Measurements from ENCODE around the gene HNRNPF. TPM values are rescaled to one million over a fixed set of nuclear protein-coding genes. Genes with fewer than 3 reads are reported as not detected.

HNRNPF gene
- total RNA-seq, 2 donors from 2014 or later, result 306 to 483 TPM

GRCh38 chr10:43384252-43385221 is 24.4 kb downstream of the HNRNPF start:
- ATAC-seq (replicated peaks), result peak; percentile 19
- Mint-ChIP-seq H3K4me1 (peaks cover 15% of the 10 kb centered on the region), H3K9me3 (no peaks in the 10 kb centered on the region), H3K4me3 (no peak overlapping the region), H3K27me3 (no peaks in the 10 kb centered on the region), H3K27ac (no peak overlapping the region), H3K36me3 (ENCODE audit: low read depth) (peaks cover 47% of the 10 kb centered on the region)

- H3K27ac Mint-ChIP-seq, result no peak overlapping the region
- peaks cover 36% of the 10 kb centered on the region for H3K36me3 Mint-ChIP-seq (ENCODE audit: low read depth)
- ATAC-seq (replicated peaks), result no peak
- no peak overlapping the region for H3K4me3 Mint-ChIP-seq
- no peaks in the 10 kb centered on the region for H3K9me3 Mint-ChIP-seq
- no peaks in the 10 kb centered on the region for H3K27me3 Mint-ChIP-seq
- peaks cover 11% of the 10 kb centered on the region for H3K4me1 Mint-ChIP-seq
Measured at GRCh38 chr10:43383204-43383971, 25.6 kb downstream of the HNRNPF start.

- ATAC-seq (replicated peaks), result peak; percentile 40
- no peaks in the 10 kb centered on the region for H3K4me1 Mint-ChIP-seq
- H3K36me3 Mint-ChIP-seq (ENCODE audit: low read depth), result peaks cover 9% of the 10 kb centered on the region
- H3K9me3 Mint-ChIP-seq, result no peaks in the 10 kb centered on the region
- no peak overlapping the region for H3K4me3 Mint-ChIP-seq
- H3K27ac Mint-ChIP-seq, result no peak overlapping the region
- H3K27me3 Mint-ChIP-seq, result no peaks in the 10 kb centered on the region
Measured at GRCh38 chr10:43380610-43381222, 28.3 kb downstream of the HNRNPF start.

GRCh38 chr10:43377424-43377883 is 31.5 kb downstream of the HNRNPF start:
- Mint-ChIP-seq H3K27me3 (no peaks in the 10 kb centered on the region), H3K36me3 (ENCODE audit: low read depth) (no peaks in the 10 kb centered on the region), H3K4me3 (no peak overlapping the region), H3K4me1 (peaks cover 8% of the 10 kb centered on the region), H3K9me3 (no peaks in the 10 kb centered on the region), H3K27ac (no peak overlapping the region)
- no peak for ATAC-seq (replicated peaks)

- Mint-ChIP-seq H3K9me3 (no peaks in the 10 kb centered on the region), H3K4me1 (peaks cover 8% of the 10 kb centered on the region), H3K27ac (no peak overlapping the region), H3K36me3 (ENCODE audit: low read depth) (no peaks in the 10 kb centered on the region), H3K27me3 (no peaks in the 10 kb centered on the region), H3K4me3 (no peak overlapping the region)
- ATAC-seq (replicated peaks), result no peak
Measured at GRCh38 chr10:43376828-43377423, 32.1 kb downstream of the HNRNPF start.

GRCh38 chr10:43376046-43376635 is 32.8 kb downstream of the HNRNPF start:
- no peaks in the 10 kb centered on the region for H3K36me3 Mint-ChIP-seq (ENCODE audit: low read depth)
- no peaks in the 10 kb centered on the region for H3K9me3 Mint-ChIP-seq
- H3K4me1 Mint-ChIP-seq, result peaks cover 8% of the 10 kb centered on the region
- no peak for ATAC-seq (replicated peaks)
- H3K27ac Mint-ChIP-seq, result no peak overlapping the region
- no peaks in the 10 kb centered on the region for H3K27me3 Mint-ChIP-seq
- no peak overlapping the region for H3K4me3 Mint-ChIP-seq

- no peaks in the 10 kb centered on the region for H3K9me3 Mint-ChIP-seq
- no peaks in the 10 kb centered on the region for H3K36me3 Mint-ChIP-seq (ENCODE audit: low read depth)
- no peaks in the 10 kb centered on the region for H3K27me3 Mint-ChIP-seq
- H3K27ac Mint-ChIP-seq, result no peak overlapping the region
- H3K4me1 Mint-ChIP-seq, result peaks cover 8% of the 10 kb centered on the region
- H3K4me3 Mint-ChIP-seq, result no peak overlapping the region
- no peak for ATAC-seq (replicated peaks)
Measured at GRCh38 chr10:43375401-43376020, 33.5 kb downstream of the HNRNPF start.

- no peaks in the 10 kb centered on the region for H3K27me3 Mint-ChIP-seq
- H3K4me3 Mint-ChIP-seq, result no peak overlapping the region
- no peak for ATAC-seq (replicated peaks)
- H3K36me3 Mint-ChIP-seq (ENCODE audit: low read depth), result no peaks in the 10 kb centered on the region
- H3K9me3 Mint-ChIP-seq, result no peaks in the 10 kb centered on the region
- H3K4me1 Mint-ChIP-seq, result peaks cover 8% of the 10 kb centered on the region
- H3K27ac Mint-ChIP-seq, result peak overlapping the region; percentile 14
Measured at GRCh38 chr10:43374194-43374593, 34.8 kb downstream of the HNRNPF start.

GRCh38 chr10:43373461-43373860 is 35.5 kb downstream of the HNRNPF start:
- H3K27me3 Mint-ChIP-seq, result no peaks in the 10 kb centered on the region

GRCh38 chr10:43372765-43373361 is 36.1 kb downstream of the HNRNPF start:
- Mint-ChIP-seq H3K4me1 (peaks cover 8% of the 10 kb centered on the region), H3K4me3 (no peak overlapping the region), H3K36me3 (ENCODE audit: low read depth) (no peaks in the 10 kb centered on the region), H3K27me3 (no peaks in the 10 kb centered on the region), H3K27ac (no peak overlapping the region), H3K9me3 (no peaks in the 10 kb centered on the region)
- ATAC-seq (replicated peaks), result no peak

More at GRCh38 chr10:43373461-43373860, 35.5 kb downstream of the HNRNPF start:
- H3K4me1 Mint-ChIP-seq, result peaks cover 8% of the 10 kb centered on the region
- no peak for ATAC-seq (replicated peaks)
- H3K9me3 Mint-ChIP-seq, result no peaks in the 10 kb centered on the region
- no peak overlapping the region for H3K27ac Mint-ChIP-seq
- H3K36me3 Mint-ChIP-seq (ENCODE audit: low read depth), result no peaks in the 10 kb centered on the region
- no peak overlapping the region for H3K4me3 Mint-ChIP-seq

GRCh38 chr10:43371418-43371817 is 37.6 kb downstream of the HNRNPF start, which contains the start of gene FXYD4:
TSS of gene FXYD4 (plus strand) at chr10:43371636. CDS start at chr10:43373747, 2,111 bp downstream.
- no peak for ATAC-seq (replicated peaks)
- Mint-ChIP-seq H3K36me3 (ENCODE audit: low read depth) (no peaks in the 10 kb centered on the region), H3K4me3 (no peak within 1 kb of the TSS), H3K4me1 (peaks cover 8% of the 10 kb centered on the region), H3K9me3 (no peaks in the 10 kb centered on the region), H3K27ac (no peak within 1 kb of the TSS), H3K27me3 (no peaks in the 10 kb centered on the region)

- H3K27ac Mint-ChIP-seq, result no peak overlapping the region
Measured at GRCh38 chr10:43370671-43371215, 38.2 kb downstream of the HNRNPF start.

GRCh38 chr10:43369921-43370320 is 39.1 kb downstream of the HNRNPF start:
- Mint-ChIP-seq H3K36me3 (ENCODE audit: low read depth) (no peaks in the 10 kb centered on the region), H3K27ac (no peak overlapping the region), H3K4me1 (peaks cover 8% of the 10 kb centered on the region), H3K27me3 (no peaks in the 10 kb centered on the region), H3K9me3 (no peaks in the 10 kb centered on the region), H3K4me3 (no peak overlapping the region)
- no peak for ATAC-seq (replicated peaks)

More at GRCh38 chr10:43370671-43371215, 38.2 kb downstream of the HNRNPF start:
- H3K27me3 Mint-ChIP-seq, result no peaks in the 10 kb centered on the region
- H3K4me1 Mint-ChIP-seq, result peaks cover 8% of the 10 kb centered on the region
- no peaks in the 10 kb centered on the region for H3K9me3 Mint-ChIP-seq
- no peaks in the 10 kb centered on the region for H3K36me3 Mint-ChIP-seq (ENCODE audit: low read depth)
- H3K4me3 Mint-ChIP-seq, result no peak overlapping the region
- no peak for ATAC-seq (replicated peaks)

Data from activated T-helper 17 cell treated with anti-CD3 and anti-CD28 coated beads, Interleukin-2, amount 50 U/mL, for 72 hours (primary cell).